Gastroesophageal sphincter (tissue), 3 donors: ENCODE measurements around the gene DOK5.

ENCODE experiments used
- CTCF ChIP-seq, 4 experiments: fragments of 200-600 bp in 2 of 4; fragments of 450-650 bp in 2 of 4; sonication (generic) in 1 of 4; IDR thresholded peaks; one replicate each; pipeline ENCODE4 v1.5.1; 2017 to 2019; ENCODE audit warnings: antibody characterized with exemption in 4 of 4, mild to moderate bottlenecking in 2 of 4, moderate library complexity in 2 of 4
- EP300 ChIP-seq: sonication (generic); formaldehyde crosslinking; IDR thresholded peaks from one replicate; pipeline ENCODE4 v1.6.1; 2017; ENCODE audit warnings: antibody characterized with exemption, mild to moderate bottlenecking
- POLR2A ChIP-seq, 2 donors: fragments of 450-650 bp; IDR thresholded peaks; one replicate each; pipeline ENCODE4 v1.6.1; 2017; ENCODE audit warnings: antibody characterized with exemption in 2 of 2, mild to moderate bottlenecking in 2 of 2, moderate library complexity in 1 of 2
- POLR2AphosphoS5 ChIP-seq: sonication (generic); formaldehyde crosslinking; IDR thresholded peaks from one replicate; pipeline ENCODE4 v1.6.1; 2017; ENCODE audit warnings: antibody characterized with exemption

GRCh38 chr20:54554006-54554405, 78.6 kb downstream of the DOK5 start:
- TF ChIP-seq CTCF (IDR thresholded peaks at IDR 0.05) (no peak), POLR2AphosphoS5 (no peak), POLR2A (IDR thresholded peaks at IDR 0.05) (no peak), EP300 (no peak)
